Fibroblast of lung (primary cell): ENCODE results near the gene IFITM5. TPM values are rescaled to one million over a fixed set of nuclear protein-coding genes. Genes with fewer than 3 reads are reported as not detected.

Experiments used
- DNase-seq, 2 donors: peaks; one replicate each; pipeline versions ENCODE4 v3.0.0 to v3.0.0-alpha.2; 2010; ENCODE audit warnings: low read depth in 2 of 2
- H2AFZ ChIP-seq: 2 replicates; pipeline ENCODE4 v1.5.1; 2012; ENCODE audit warnings: low read length, control low read depth, inconsistent platforms
- H3K27ac ChIP-seq: 2 replicates; pipeline ENCODE4 v1.5.1; 2011; ENCODE audit warnings: low read length, control low read depth; ENCODE audit not compliant: insufficient read depth
- H3K27me3 ChIP-seq: 2 replicates; pipeline ENCODE4 v1.5.1; 2011; ENCODE audit warnings: mild to moderate bottlenecking, low read length; ENCODE audit not compliant: control insufficient read depth, insufficient read depth
- H3K36me3 ChIP-seq: 2 replicates; pipeline ENCODE4 v1.5.1; 2011; ENCODE audit warnings: low read length; ENCODE audit not compliant: control insufficient read depth, insufficient read depth
- H3K4me1 ChIP-seq: 2 replicates; pipeline ENCODE4 v1.5.1; 2011; ENCODE audit warnings: low read length; ENCODE audit not compliant: control insufficient read depth, insufficient read depth; ENCODE audit errors: extremely low read depth
- H3K4me2 ChIP-seq: 2 replicates; pipeline ENCODE4 v1.5.1; 2011; ENCODE audit warnings: low read length, control low read depth; ENCODE audit not compliant: insufficient read depth; ENCODE audit errors: extremely low read depth
- H3K4me3 ChIP-seq, 4 experiments: fragments of 200-600 bp in 1 of 4; sonication (generic) in 1 of 4; replicated peaks in 1 of 4; 2 replicates each; pipeline ENCODE4 v1.5.1; 2011 to 2016; ENCODE audit warnings: low read length in 4 of 4, low read depth in 3 of 4, mild to moderate bottlenecking in 3 of 4, control low read depth in 2 of 4, inconsistent platforms in 1 of 4, mixed read lengths in 1 of 4; ENCODE audit not compliant: insufficient read depth in 1 of 4; ENCODE audit errors: control extremely low read depth in 1 of 4
- H3K79me2 ChIP-seq: 2 replicates; pipeline ENCODE4 v1.5.1; 2012; ENCODE audit warnings: mild to moderate bottlenecking, low read length, inconsistent platforms; ENCODE audit not compliant: control insufficient read depth, insufficient read depth
- H3K9ac ChIP-seq: 2 replicates; pipeline ENCODE4 v1.5.1; 2011; ENCODE audit warnings: mild to moderate bottlenecking, low read length, control low read depth; ENCODE audit not compliant: insufficient read depth
- H3K9me3 ChIP-seq: 2 replicates; pipeline ENCODE4 v1.5.1; 2012; ENCODE audit warnings: low read depth, low read length; ENCODE audit not compliant: control insufficient read depth, insufficient read depth
- H4K20me1 ChIP-seq: 2 replicates; pipeline ENCODE4 v1.5.1; 2011; ENCODE audit warnings: low read length; ENCODE audit not compliant: control insufficient read depth, insufficient read depth; ENCODE audit errors: extremely low read depth
- CTCF ChIP-seq, 2 donors: IDR thresholded peaks in 1 of 2; conservative IDR thresholded peaks in 1 of 2; 1 replicate in 1 of 2; 2 replicates in 1 of 2; pipeline ENCODE4 v1.5.1; 2011 to 2012; ENCODE audit warnings: low read length in 2 of 2, control low read depth in 1 of 2, inconsistent platforms in 1 of 2, low read depth in 1 of 2, mild to moderate bottlenecking in 1 of 2
- EZH2 ChIP-seq: IDR thresholded peaks from 2 replicates; pipeline ENCODE4 v1.5.1; 2012; ENCODE audit warnings: low read length, control low read depth, mild to moderate bottlenecking; ENCODE audit errors: missing control alignments
- polyA plus RNA-seq, 2 donors: library from polyadenylated mRNA; depleted of rRNA in 1 of 2; stranded (reverse) in 1 of 2; unstranded in 1 of 2; fragments of >200 nt; gene quantifications; 2 replicates each; pipeline ENCODE4 v1.2.1, GENCODE V29; 2011 to 2012; ENCODE audit warnings: missing spikeins in 1 of 2
- total RNA-seq: library from RNA; depleted of rRNA; stranded (reverse); fragments of >200 nt; gene quantifications from 2 replicates; pipeline ENCODE4 v1.2.1, GENCODE V29; 2014

Gene IFITM5
- total and polyA plus RNA-seq, 2 donors (not counting 1 experiment from before 2014, with no cell fraction given): 0.50 TPM; not detected in 1

GRCh38 chr11:331358-332060 is 32.2 kb upstream of the IFITM5 start:
- DNase-seq: no peak
- no peaks in the 10 kb centered on the region for H3K27me3 ChIP-seq
- H3K4me1 ChIP-seq: peaks cover 8% of the 10 kb centered on the region
- H3K27ac ChIP-seq: no peak overlapping the region
- no peak overlapping the region for H3K9ac ChIP-seq
- no peak overlapping the region for H2AFZ ChIP-seq
- H3K4me2 ChIP-seq: no peak overlapping the region
- H3K4me3 ChIP-seq: no peak overlapping the region
- H3K9me3 ChIP-seq: no peaks in the 10 kb centered on the region
- H4K20me1 ChIP-seq: no peaks in the 10 kb centered on the region
- H3K36me3 ChIP-seq: no peaks in the 10 kb centered on the region
- TF ChIP-seq CTCF (conservative IDR thresholded peaks at IDR 0.05 in 1 of 2, IDR thresholded peaks at IDR 0.05 in 1 of 2; ENCODE audit: low read depth in 1 of 2, low read length in 2 of 2) (no peak), EZH2 (no peak)
- H3K79me2 ChIP-seq: no peaks in the 10 kb centered on the region

GRCh38 chr11:330694-331357 is 31.5 kb upstream of the IFITM5 start:
- Histone ChIP-seq H2AFZ (no peak overlapping the region), H3K79me2 (no peaks in the 10 kb centered on the region), H4K20me1 (no peaks in the 10 kb centered on the region), H3K4me1 (peaks cover 8% of the 10 kb centered on the region), H3K36me3 (no peaks in the 10 kb centered on the region), H3K4me3 (no peak overlapping the region), H3K27me3 (no peaks in the 10 kb centered on the region), H3K4me2 (no peak overlapping the region), H3K9ac (no peak overlapping the region), H3K9me3 (no peaks in the 10 kb centered on the region), H3K27ac (no peak overlapping the region)
- no peak for DNase-seq
- TF ChIP-seq CTCF (conservative IDR thresholded peaks at IDR 0.05 in 1 of 2, IDR thresholded peaks at IDR 0.05 in 1 of 2; ENCODE audit: low read depth in 1 of 2, low read length in 2 of 2): no peak
- TF ChIP-seq EZH2: no peak

DNA sequence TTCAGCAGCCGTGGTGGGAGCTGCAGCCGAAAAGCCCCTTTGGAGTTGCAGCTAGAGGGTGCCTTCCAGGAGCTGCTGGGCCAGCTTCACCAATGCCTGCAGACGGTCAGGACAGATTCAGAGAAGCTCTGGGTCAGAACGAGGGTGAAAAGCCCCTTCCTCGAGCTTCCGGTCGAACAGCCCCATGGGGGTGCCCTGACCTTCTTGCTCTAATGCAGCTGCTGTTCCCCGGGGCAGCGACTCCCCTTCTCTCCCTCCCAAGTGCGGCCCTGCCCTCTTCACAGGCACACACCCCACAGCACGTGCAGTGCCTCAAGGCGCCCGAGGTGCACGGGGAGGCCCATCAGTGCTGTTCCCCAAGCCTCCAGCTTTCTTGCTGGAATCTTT is 31.0 kb upstream of the IFITM5 start:
- Histone ChIP-seq H3K4me1 (peaks cover 8% of the 10 kb centered on the region), H3K4me2 (no peak overlapping the region), H3K9ac (no peak overlapping the region), H3K27ac (no peak overlapping the region), H3K4me3 (no peak overlapping the region), H4K20me1 (no peaks in the 10 kb centered on the region), H3K79me2 (no peaks in the 10 kb centered on the region), H3K36me3 (no peaks in the 10 kb centered on the region), H3K9me3 (no peaks in the 10 kb centered on the region), H2AFZ (no peak overlapping the region), H3K27me3 (no peaks in the 10 kb centered on the region)
- DNase-seq: no peak
- no peak for TF ChIP-seq CTCF (conservative IDR thresholded peaks at IDR 0.05 in 1 of 2, IDR thresholded peaks at IDR 0.05 in 1 of 2; ENCODE audit: low read depth in 1 of 2, low read length in 2 of 2)
- TF ChIP-seq EZH2: no peak
